Stimulated activated naive B cell treated with anti-CD40 and anti-IgM and Interleukin-4, amounts not matched to agents 10 μg/mL and 1 μg/mL and 100 μg/mL, for 72 hours (primary cell): ENCODE results near the gene SPPL2C.

Experiments used
- ATAC-seq, 2 donors: fragments of 150-1000 bp; cut with Tn5 transposase; replicated peaks; 2 replicates each; pipeline ENCODE4 v1.10.0; 2021; ENCODE audit warnings: moderate library complexity in 1 of 2
- DNase-seq: peaks from one replicate; pipeline ENCODE4 v3.0.0; 2021
- H3K27ac Mint-ChIP-seq: one replicate; pipeline ENCODE4 v1.8.0; 2022; ENCODE audit warnings: mild to moderate bottlenecking, mixed read lengths
- H3K27me3 Mint-ChIP-seq, 2 donors: one replicate each; pipeline ENCODE4 v1.8.0; 2022; ENCODE audit warnings: mixed read lengths in 2 of 2
- H3K36me3 Mint-ChIP-seq, 2 donors: one replicate each; pipeline ENCODE4 v1.8.0; 2022; ENCODE audit warnings: mixed read lengths in 2 of 2, mild to moderate bottlenecking in 1 of 2
- H3K4me1 Mint-ChIP-seq, 2 donors: one replicate each; pipeline ENCODE4 v1.8.0; 2022; ENCODE audit warnings: mixed read lengths in 2 of 2, mild to moderate bottlenecking in 1 of 2
- H3K4me3 Mint-ChIP-seq, 2 donors: one replicate each; pipeline ENCODE4 v1.8.0; 2022; ENCODE audit warnings: mild to moderate bottlenecking in 2 of 2, mixed read lengths in 2 of 2, moderate library complexity in 1 of 2
- H3K9me3 Mint-ChIP-seq, 2 donors: one replicate each; pipeline ENCODE4 v1.8.0; 2022; ENCODE audit warnings: mixed read lengths in 2 of 2, mild to moderate bottlenecking in 1 of 2

Gene SPPL2C

DNA sequence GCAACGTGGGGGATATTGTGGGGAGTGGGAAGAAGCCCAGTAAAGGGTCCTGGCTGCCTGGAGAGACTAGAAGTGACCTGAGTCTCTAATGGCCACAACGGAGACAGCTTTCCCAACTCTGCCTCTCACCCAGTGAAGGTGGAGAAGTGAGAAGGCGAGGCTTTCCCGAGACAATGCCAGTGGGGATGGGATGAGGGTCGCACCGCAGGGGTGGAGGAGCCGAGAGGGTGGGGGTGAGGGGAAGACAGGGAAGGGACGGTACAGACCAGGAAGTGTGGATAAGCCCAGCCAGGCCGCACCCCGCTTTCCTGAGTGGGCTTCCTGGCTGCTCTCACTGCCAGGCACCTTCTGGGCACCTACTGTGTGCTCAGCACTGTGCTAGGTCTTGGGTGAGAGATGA lies 7.5 kb upstream of the SPPL2C start:
- Mint-ChIP-seq H3K4me3 (no peak overlapping the region), H3K27ac (no peak overlapping the region), H3K36me3 (no peaks in the 10 kb centered on the region), H3K9me3 (no peaks in the 10 kb centered on the region), H3K4me1 (peaks cover 0 to 1% of the 10 kb centered on the region in 2 donors), H3K27me3 (peaks cover 14 to 33% of the 10 kb centered on the region in 2 donors)
- no peak for DNase-seq
- ATAC-seq = no peak

GRCh38 chr17:45837603-45838002 lies 7.1 kb upstream of the SPPL2C start:
- H3K4me1 Mint-ChIP-seq = no peaks in the 10 kb centered on the region
- H3K9me3 Mint-ChIP-seq = no peaks in the 10 kb centered on the region
- peaks cover 14 to 37% of the 10 kb centered on the region in 2 donors for H3K27me3 Mint-ChIP-seq
- no peak overlapping the region for H3K4me3 Mint-ChIP-seq
- no peak for DNase-seq
- no peak overlapping the region for H3K27ac Mint-ChIP-seq
- H3K36me3 Mint-ChIP-seq = no peaks in the 10 kb centered on the region
- no peak for ATAC-seq

- H3K9me3 Mint-ChIP-seq = no peaks in the 10 kb centered on the region
- H3K4me3 Mint-ChIP-seq = no peak overlapping the region
- DNase-seq = no peak
- H3K27ac Mint-ChIP-seq = no peak overlapping the region
- no peaks in the 10 kb centered on the region for H3K4me1 Mint-ChIP-seq
- H3K36me3 Mint-ChIP-seq = no peaks in the 10 kb centered on the region
- peaks cover 14 to 33% of the 10 kb centered on the region in 2 donors for H3K27me3 Mint-ChIP-seq
- no peak for ATAC-seq
Observed at GRCh38 chr17:45838751-45839295, 5.9 kb upstream of the SPPL2C start.

- no peaks in the 10 kb centered on the region for H3K9me3 Mint-ChIP-seq
Observed at GRCh38 chr17:45839442-45839841, 5.2 kb upstream of the SPPL2C start.

GRCh38 chr17:45841186-45841585 lies 3.5 kb upstream of the SPPL2C start:
- Mint-ChIP-seq H3K4me1 (no peaks in the 10 kb centered on the region), H3K4me3 (no peak overlapping the region), H3K9me3 (no peaks in the 10 kb centered on the region), H3K27me3 (peaks cover 13 to 18% of the 10 kb centered on the region in 2 donors), H3K36me3 (no peaks in the 10 kb centered on the region), H3K27ac (no peak overlapping the region)
- ATAC-seq (no peak), DNase-seq (no peak)

More at GRCh38 chr17:45839442-45839841, 5.2 kb upstream of the SPPL2C start:
- no peak for ATAC-seq
- Mint-ChIP-seq H3K4me3 (no peak overlapping the region), H3K36me3 (no peaks in the 10 kb centered on the region), H3K27me3 (peaks cover 14 to 27% of the 10 kb centered on the region in 2 donors), H3K27ac (no peak overlapping the region), H3K4me1 (no peaks in the 10 kb centered on the region)
- no peak for DNase-seq

- H3K4me1 Mint-ChIP-seq = no peaks in the 10 kb centered on the region
- H3K27me3 Mint-ChIP-seq = peaks cover 14 to 19% of the 10 kb centered on the region in 2 donors
- H3K36me3 Mint-ChIP-seq = no peaks in the 10 kb centered on the region
- no peaks in the 10 kb centered on the region for H3K9me3 Mint-ChIP-seq
- no peak for ATAC-seq
- H3K4me3 Mint-ChIP-seq = no peak overlapping the region
- DNase-seq = no peak
- H3K27ac Mint-ChIP-seq = no peak overlapping the region
Observed at GRCh38 chr17:45841883-45842525, 2.7 kb upstream of the SPPL2C start.

- H3K4me3 Mint-ChIP-seq = no peak overlapping the region
- no peaks in the 10 kb centered on the region for H3K4me1 Mint-ChIP-seq
- ATAC-seq = no peak
- no peak for DNase-seq
- no peak overlapping the region for H3K27ac Mint-ChIP-seq
- peaks cover 19 to 29% of the 10 kb centered on the region in 2 donors for H3K27me3 Mint-ChIP-seq
- no peaks in the 10 kb centered on the region for H3K36me3 Mint-ChIP-seq
- no peaks in the 10 kb centered on the region for H3K9me3 Mint-ChIP-seq
Observed at GRCh38 chr17:45843722-45844121, 959 bp upstream of the SPPL2C start.

- DNase-seq = no peak
- Mint-ChIP-seq H3K27ac (no peak overlapping the region), H3K4me3 (no peak overlapping the region), H3K27me3 (peaks cover 14 to 28% of the 10 kb centered on the region in 2 donors), H3K4me1 (no peaks in the 10 kb centered on the region), H3K36me3 (no peaks in the 10 kb centered on the region), H3K9me3 (no peaks in the 10 kb centered on the region)
- ATAC-seq = no peak
Observed at GRCh38 chr17:45845376-45846185, 900 bp downstream of the SPPL2C start.

- Mint-ChIP-seq H3K9me3 (no peaks in the 10 kb centered on the region), H3K4me3 (no peak overlapping the region), H3K27ac (no peak overlapping the region), H3K4me1 (no peaks in the 10 kb centered on the region), H3K27me3 (peaks cover 20 to 29% of the 10 kb centered on the region in 2 donors), H3K36me3 (no peaks in the 10 kb centered on the region)
- no peak for ATAC-seq
- DNase-seq = no peak
Observed at GRCh38 chr17:45846223-45846622, 1.5 kb downstream of the SPPL2C start.

DNA sequence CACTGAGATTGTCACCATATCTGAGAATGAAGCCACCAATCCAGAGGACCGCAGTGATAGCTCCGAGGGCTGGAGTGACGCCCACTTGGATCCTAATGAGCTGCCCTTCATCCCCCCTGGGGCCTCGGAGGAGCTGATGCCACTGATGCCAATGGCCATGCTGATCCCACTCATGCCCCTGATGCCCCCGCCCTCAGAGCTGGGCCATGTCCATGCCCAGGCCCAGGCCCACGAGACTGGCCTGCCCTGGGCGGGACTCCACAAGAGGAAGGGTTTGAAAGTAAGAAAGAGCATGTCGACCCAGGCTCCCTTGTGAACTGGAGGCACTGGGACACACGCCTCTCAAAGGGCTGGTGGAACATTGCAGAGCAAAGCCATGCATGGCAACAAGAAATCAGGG lies 2.0 kb downstream of the SPPL2C start:
- peaks cover 25 to 30% of the 10 kb centered on the region in 2 donors for H3K27me3 Mint-ChIP-seq
- H3K36me3 Mint-ChIP-seq = no peaks in the 10 kb centered on the region
- no peak overlapping the region for H3K27ac Mint-ChIP-seq
- no peak overlapping the region for H3K4me3 Mint-ChIP-seq
- no peak for ATAC-seq
- no peak for DNase-seq
- no peaks in the 10 kb centered on the region for H3K4me1 Mint-ChIP-seq
- no peaks in the 10 kb centered on the region for H3K9me3 Mint-ChIP-seq

DNA sequence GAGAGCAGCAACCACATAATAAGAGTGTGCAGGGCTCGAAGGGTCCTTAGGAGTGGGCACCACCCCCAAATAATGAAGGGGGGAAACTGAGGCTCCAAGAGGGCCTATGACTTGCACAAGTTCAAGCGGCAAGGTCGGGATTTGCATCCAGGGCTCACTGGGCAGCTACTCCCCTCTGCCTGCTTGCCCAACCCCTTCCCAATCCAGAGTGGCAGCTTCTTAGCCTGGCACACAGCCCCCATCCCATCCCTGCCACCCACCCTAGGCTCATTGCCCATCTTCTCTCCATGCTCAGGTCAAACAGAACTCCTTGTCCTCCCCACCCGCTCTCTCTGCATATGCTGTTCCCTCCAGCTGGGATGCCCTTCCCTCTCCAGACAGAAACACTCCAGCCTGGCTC lies 2.4 kb downstream of the SPPL2C start:
- ATAC-seq = no peak
- no peak for DNase-seq
- Mint-ChIP-seq H3K9me3 (no peaks in the 10 kb centered on the region), H3K4me1 (no peaks in the 10 kb centered on the region), H3K4me3 (no peak overlapping the region), H3K36me3 (no peaks in the 10 kb centered on the region), H3K27me3 (peaks cover 29 to 34% of the 10 kb centered on the region in 2 donors), H3K27ac (no peak overlapping the region)

DNA sequence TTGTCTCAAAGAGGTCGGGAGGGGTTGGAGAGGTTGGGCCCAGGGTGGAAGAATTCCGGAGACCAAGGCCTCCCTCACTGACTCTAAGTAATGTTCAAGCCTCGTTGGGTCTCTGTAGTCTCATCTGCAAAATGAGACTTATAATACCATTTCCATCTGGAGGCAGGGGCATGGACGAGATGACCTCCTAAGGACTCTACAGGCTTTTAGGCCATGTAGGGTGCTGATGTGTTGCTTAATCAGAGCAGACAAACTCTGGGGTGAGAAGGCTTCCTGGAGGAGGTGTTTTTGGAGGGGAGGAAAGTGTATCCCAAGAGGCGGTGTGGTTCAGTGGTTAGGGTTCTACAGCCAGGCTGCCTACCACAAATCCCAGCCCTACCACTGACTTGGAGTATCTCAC lies 3.1 kb downstream of the SPPL2C start:
- peaks cover 30 to 39% of the 10 kb centered on the region in 2 donors for H3K27me3 Mint-ChIP-seq
- H3K27ac Mint-ChIP-seq = no peak overlapping the region
- no peak overlapping the region for H3K4me3 Mint-ChIP-seq
- DNase-seq (no peak), ATAC-seq (no peak)
- no peaks in the 10 kb centered on the region for H3K36me3 Mint-ChIP-seq
- peaks cover 2 to 4% of the 10 kb centered on the region in 2 donors for H3K4me1 Mint-ChIP-seq
- H3K9me3 Mint-ChIP-seq = no peaks in the 10 kb centered on the region

DNA sequence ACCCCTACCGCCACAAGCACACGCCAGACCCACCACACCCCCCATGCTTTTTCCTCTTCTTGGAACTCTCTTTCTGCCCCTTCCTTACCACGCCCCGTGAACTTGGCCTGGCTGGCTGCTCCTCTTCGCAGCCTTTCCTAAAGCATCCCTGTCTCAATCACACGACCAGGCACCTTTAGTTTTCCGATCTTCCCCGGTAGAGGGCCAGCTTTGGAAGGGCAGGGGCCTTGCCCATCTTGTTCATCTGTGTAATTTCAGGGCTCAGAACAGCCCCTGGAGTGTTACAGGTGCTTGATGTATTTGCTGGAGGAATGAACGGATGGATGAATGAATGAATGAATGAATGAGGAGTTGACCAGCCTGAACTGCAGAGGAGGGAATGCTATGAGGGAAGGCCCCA lies 3.7 kb downstream of the SPPL2C start:
- Mint-ChIP-seq H3K27me3 (peaks cover 30 to 42% of the 10 kb centered on the region in 2 donors), H3K36me3 (no peaks in the 10 kb centered on the region), H3K4me3 (no peak overlapping the region), H3K9me3 (no peaks in the 10 kb centered on the region), H3K27ac (no peak overlapping the region), H3K4me1 (peaks cover 2 to 4% of the 10 kb centered on the region in 2 donors)
- ATAC-seq (no peak), DNase-seq (no peak)

GRCh38 chr17:45848868-45849535 lies 4.3 kb downstream of the SPPL2C start:
- H3K9me3 Mint-ChIP-seq = no peaks in the 10 kb centered on the region

More at GRCh38 chr17:45848868-45849535, 4.3 kb downstream of the SPPL2C start:
- ATAC-seq = no peak
- H3K27me3 Mint-ChIP-seq = peaks cover 33 to 44% of the 10 kb centered on the region in 2 donors
- no peak overlapping the region for H3K4me3 Mint-ChIP-seq
- H3K27ac Mint-ChIP-seq = no peak overlapping the region
- H3K4me1 Mint-ChIP-seq = peaks cover 2 to 4% of the 10 kb centered on the region in 2 donors
- no peaks in the 10 kb centered on the region for H3K36me3 Mint-ChIP-seq
- DNase-seq = no peak
